Measurements from ENCODE around the gene RNPEPL1.

DNA sequence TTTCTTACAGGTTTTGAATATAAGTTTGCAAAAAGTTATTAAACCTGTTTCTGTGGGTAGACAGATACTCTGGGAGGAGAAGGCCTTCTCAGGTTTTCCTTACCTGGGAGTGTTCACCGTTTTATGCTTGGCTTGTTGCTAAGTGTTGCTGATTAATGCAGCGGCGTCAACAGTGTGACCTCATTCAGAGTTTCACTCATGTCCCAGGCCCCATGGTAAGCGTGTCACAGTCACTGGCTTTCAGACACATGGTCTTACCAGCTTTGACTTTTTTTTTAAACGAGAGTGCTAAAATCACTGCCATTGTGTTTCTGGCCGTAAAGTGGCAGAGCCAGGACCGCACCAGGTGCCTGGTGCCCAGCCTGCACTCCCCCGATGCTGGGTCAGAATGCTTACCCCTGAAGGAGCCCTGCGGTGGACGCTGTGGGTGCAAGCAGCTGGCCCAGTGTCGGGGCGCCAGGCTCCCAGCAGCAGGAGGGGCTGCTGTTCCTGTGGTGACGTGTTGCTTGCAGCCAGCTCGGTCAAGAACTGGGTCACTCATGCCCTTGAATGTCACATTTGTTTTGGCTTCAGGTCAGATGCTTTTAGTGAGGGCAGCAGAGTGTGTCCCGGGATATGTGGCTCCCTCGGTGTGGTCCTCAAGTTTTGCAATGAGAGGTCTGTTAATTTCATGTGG is 21.7 kb downstream of the RNPEPL1 start:
- TF ChIP-seq, protein P1, sequence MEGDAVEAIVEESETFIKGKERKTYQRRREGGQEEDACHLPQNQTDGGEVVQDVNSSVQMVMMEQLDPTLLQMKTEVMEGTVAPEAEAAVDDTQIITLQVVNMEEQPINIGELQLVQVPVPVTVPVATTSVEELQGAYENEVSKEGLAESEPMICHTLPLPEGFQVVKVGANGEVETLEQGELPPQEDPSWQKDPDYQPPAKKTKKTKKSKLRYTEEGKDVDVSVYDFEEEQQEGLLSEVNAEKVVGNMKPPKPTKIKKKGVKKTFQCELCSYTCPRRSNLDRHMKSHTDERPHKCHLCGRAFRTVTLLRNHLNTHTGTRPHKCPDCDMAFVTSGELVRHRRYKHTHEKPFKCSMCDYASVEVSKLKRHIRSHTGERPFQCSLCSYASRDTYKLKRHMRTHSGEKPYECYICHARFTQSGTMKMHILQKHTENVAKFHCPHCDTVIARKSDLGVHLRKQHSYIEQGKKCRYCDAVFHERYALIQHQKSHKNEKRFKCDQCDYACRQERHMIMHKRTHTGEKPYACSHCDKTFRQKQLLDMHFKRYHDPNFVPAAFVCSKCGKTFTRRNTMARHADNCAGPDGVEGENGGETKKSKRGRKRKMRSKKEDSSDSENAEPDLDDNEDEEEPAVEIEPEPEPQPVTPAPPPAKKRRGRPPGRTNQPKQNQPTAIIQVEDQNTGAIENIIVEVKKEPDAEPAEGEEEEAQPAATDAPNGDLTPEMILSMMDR (IDR thresholded peaks at IDR 0.05; ENCODE audit: insufficient read depth, low read length, poor library complexity, severe bottlenecking) = no peak
- TF ChIP-seq EZH2phosphoT487 (conservative IDR thresholded peaks at IDR 0.05; ENCODE audit: low read length) = no peak
